HEK293 (cell line): ENCODE data around the gene R3HDM1.

Experiments used
- CTCF ChIA-PET: fragments of 350-600 bp; formaldehyde crosslinking; extraction: SDS; loops from one replicate; lab custom pipeline; 2021; ENCODE audit warnings: antibody characterized with exemption; lab: Yijun Ruan, JAX
- POLR2A ChIA-PET: fragments of 300-600 bp; formaldehyde crosslinking; extraction: SDS; loops from one replicate; lab custom pipeline; 2020; ENCODE audit warnings: antibody characterized with exemption, inconsistent platforms; lab: Yijun Ruan, JAX
- H3K27ac ChIP-seq: fragments of 200-500 bp; sonication (Bioruptor generic); 2 replicates; pipeline ENCODE4 v1.5.1; 2014; ENCODE audit warnings: low read depth, low read length, control low read depth, inconsistent platforms; ENCODE audit errors: extremely low read depth
- H3K36me3 ChIP-seq, 2 experiments: fragments of 200-500 bp in 1 of 2; sonication (Bioruptor generic) in 1 of 2; 1 replicate in 1 of 2; 2 replicates in 1 of 2; pipeline ENCODE4 v1.5.1; 2014 to 2017; ENCODE audit warnings: inconsistent platforms in 2 of 2, low read length in 2 of 2; ENCODE audit not compliant: control insufficient read depth in 2 of 2, insufficient read depth in 1 of 2
- H3K4me1 ChIP-seq: fragments of 200-500 bp; sonication (Bioruptor generic); 2 replicates; pipeline ENCODE4 v1.5.1; 2014; ENCODE audit warnings: mild to moderate bottlenecking, low read length, inconsistent platforms; ENCODE audit not compliant: control insufficient read depth, insufficient read depth
- H3K4me3 ChIP-seq: 2 replicates; pipeline ENCODE4 v1.5.1; 2011; ENCODE audit warnings: low read depth, mild to moderate bottlenecking, control low read depth, low read length, moderate library complexity
- H3K9me3 ChIP-seq: fragments of 200-500 bp; sonication (Bioruptor generic); 2 replicates; pipeline ENCODE4 v1.5.1; 2014; ENCODE audit warnings: low read depth, low read length, inconsistent platforms; ENCODE audit not compliant: control insufficient read depth, insufficient read depth
- BCL11A ChIP-seq: fragments of 450-650 bp; formaldehyde crosslinking; IDR thresholded peaks from 2 replicates; pipeline ENCODE4 v1.5.1; 2016; ENCODE audit warnings: low read depth, missing biosample characterization, missing genetic modification characterization
- ELK4 ChIP-seq: IDR thresholded peaks from 2 replicates; pipeline ENCODE4 v1.6.1; 2011; ENCODE audit warnings: mild to moderate bottlenecking, low read depth, low read length, borderline replicate concordance
- KLF17 ChIP-seq: fragments of 450-650 bp; formaldehyde crosslinking; IDR thresholded peaks from 2 replicates; pipeline ENCODE4 v1.5.1; 2016; ENCODE audit warnings: missing biosample characterization, missing genetic modification characterization
- KLF7 ChIP-seq: fragments of 450-650 bp; formaldehyde crosslinking; IDR thresholded peaks from 2 replicates; pipeline ENCODE4 v1.5.1; 2016; ENCODE audit warnings: missing biosample characterization, missing genetic modification characterization, borderline replicate concordance
- MYNN ChIP-seq: fragments of 450-650 bp; formaldehyde crosslinking; IDR thresholded peaks from 2 replicates; pipeline ENCODE4 v1.5.1; 2016; ENCODE audit warnings: missing biosample characterization, missing genetic modification characterization, borderline replicate concordance
- OVOL3 ChIP-seq: fragments of 450-650 bp; formaldehyde crosslinking; IDR thresholded peaks from 2 replicates; pipeline ENCODE4 v1.5.1; 2016; ENCODE audit warnings: missing biosample characterization, missing genetic modification characterization
- ZBTB49 ChIP-seq: fragments of 450-650 bp; formaldehyde crosslinking; IDR thresholded peaks from 2 replicates; pipeline ENCODE4 v1.5.1; 2016; ENCODE audit warnings: missing biosample characterization, missing genetic modification characterization, low read depth
- ZBTB7A ChIP-seq: fragments of 450-650 bp; formaldehyde crosslinking; IDR thresholded peaks from 2 replicates; pipeline ENCODE4 v1.5.1; 2016; ENCODE audit warnings: low read depth, missing biosample characterization, missing genetic modification characterization
- ZFP3 ChIP-seq: fragments of 450-650 bp; formaldehyde crosslinking; IDR thresholded peaks from 2 replicates; pipeline ENCODE4 v1.5.1; 2016; ENCODE audit warnings: low read depth, missing biosample characterization, missing genetic modification characterization
- ZFP41 ChIP-seq: fragments of 450-650 bp; formaldehyde crosslinking; IDR thresholded peaks from 2 replicates; pipeline ENCODE4 v1.5.1; 2016; ENCODE audit warnings: missing biosample characterization, missing genetic modification characterization, borderline replicate concordance
- ZIC2 ChIP-seq: fragments of 450-650 bp; formaldehyde crosslinking; IDR thresholded peaks from 2 replicates; pipeline ENCODE4 v1.5.1; 2016; ENCODE audit warnings: missing biosample characterization, missing genetic modification characterization
- ZNF214 ChIP-seq: fragments of 450-650 bp; formaldehyde crosslinking; IDR thresholded peaks from 2 replicates; pipeline ENCODE4 v1.5.1; 2017; ENCODE audit warnings: missing biosample characterization, mild to moderate bottlenecking, missing genetic modification characterization, borderline replicate concordance
- ZNF341 ChIP-seq: fragments of 450-650 bp; formaldehyde crosslinking; IDR thresholded peaks from 2 replicates; pipeline ENCODE4; 2016; ENCODE audit warnings: low read depth, missing biosample characterization, missing genetic modification characterization
- ZNF350 ChIP-seq: fragments of 450-650 bp; formaldehyde crosslinking; IDR thresholded peaks from 2 replicates; pipeline ENCODE4 v1.5.0; 2017; ENCODE audit warnings: missing biosample characterization, mild to moderate bottlenecking, missing genetic modification characterization
- ZNF510 ChIP-seq: fragments of 450-650 bp; formaldehyde crosslinking; IDR thresholded peaks from 2 replicates; pipeline ENCODE4 v1.5.1; 2018; ENCODE audit warnings: mild to moderate bottlenecking, missing genetic modification characterization, missing biosample characterization; ENCODE audit not compliant: insufficient replicate concordance
- ZNF548 ChIP-seq: fragments of 450-650 bp; formaldehyde crosslinking; IDR thresholded peaks from 2 replicates; pipeline ENCODE4 v1.5.1; 2016; ENCODE audit warnings: missing biosample characterization, missing genetic modification characterization
- ZNF549 ChIP-seq: fragments of 450-650 bp; IDR thresholded peaks from 2 replicates; pipeline ENCODE4 v1.5.1; 2018; ENCODE audit warnings: missing biosample characterization, missing genetic modification characterization, mild to moderate bottlenecking, inconsistent platforms, moderate library complexity
- ZNF654 ChIP-seq: fragments of 450-650 bp; formaldehyde crosslinking; IDR thresholded peaks from 2 replicates; pipeline ENCODE4 v1.5.1; 2016; ENCODE audit warnings: low read depth, missing biosample characterization, missing genetic modification characterization
- ZNF660 ChIP-seq: fragments of 450-650 bp; IDR thresholded peaks from 2 replicates; pipeline ENCODE4 v1.5.1; 2018; ENCODE audit warnings: missing biosample characterization, mild to moderate bottlenecking, missing genetic modification characterization
- ZNF776 ChIP-seq: fragments of 450-650 bp; formaldehyde crosslinking; IDR thresholded peaks from 2 replicates; pipeline ENCODE4 v1.5.0; 2017; ENCODE audit warnings: missing biosample characterization, missing genetic modification characterization, borderline replicate concordance

Gene R3HDM1

GRCh38 chr2:135615404-135615803, 84.1 kb downstream of the R3HDM1 start:
- CTCF ChIA-PET = no interaction called here
- POLR2A ChIA-PET = no interaction called here
- Histone ChIP-seq H3K4me3 (no peak overlapping the region), H3K27ac (no peak overlapping the region), H3K9me3 (no peaks in the 10 kb centered on the region), H3K4me1 (peaks cover 3% of the 10 kb centered on the region; the same call in 1 of the 2 replicates), H3K36me3 (peaks cover 0 to 6% of the 10 kb centered on the region in 2 experiments; a peak in 1 of 3 replicates)
- no peak for TF ChIP-seq MYNN (tag by site-specific recombination)
- TF ChIP-seq ZFP3 (tag by site-specific recombination) = no peak

- POLR2A ChIA-PET = no interaction called here
- H3K9me3 ChIP-seq = no peaks in the 10 kb centered on the region
- H3K36me3 ChIP-seq = peaks cover 0 to 9% of the 10 kb centered on the region in 2 experiments; a peak in 1 of 3 replicates
- TF ChIP-seq ZNF660 (tag by site-specific recombination) (no peak), ZNF350 (tag by site-specific recombination) (no peak), ZBTB7A (tag by site-specific recombination) (no peak), ZBTB49 (tag by site-specific recombination) (no peak), BCL11A (tag by site-specific recombination) (no peak), ZNF654 (tag by site-specific recombination) (no peak), ELK4 (no peak), ZIC2 (tag by site-specific recombination) (no peak), ZNF776 (tag by site-specific recombination) (no peak), ZNF341 (tag by site-specific recombination) (no peak)
- H3K4me1 ChIP-seq = peaks cover 3% of the 10 kb centered on the region; the same call in 1 of the 2 replicates
- H3K27ac ChIP-seq = no peak overlapping the region
- no peak overlapping the region for H3K4me3 ChIP-seq
- CTCF ChIA-PET = interaction anchor here (0.8 kb wide), 1 partner anchor 144 kb away, joined by 4 read pairs; no protein-coding TSS in a partner anchor
Observed at GRCh38 chr2:135617501-135618015, 86.3 kb downstream of the R3HDM1 start.

- no peaks in the 10 kb centered on the region for H3K9me3 ChIP-seq
- H3K4me3 ChIP-seq = no peak overlapping the region
- TF ChIP-seq ZNF548 = no peak
- TF ChIP-seq ZFP41 = no peak
- no peak for TF ChIP-seq ZNF214
- no peak for TF ChIP-seq ZNF549 (tag by site-specific recombination)
- TF ChIP-seq OVOL3 (tag by site-specific recombination) = no peak
- TF ChIP-seq ZNF510 (tag by site-specific recombination) = no peak
- TF ChIP-seq KLF7 (tag by site-specific recombination) = no peak
- TF ChIP-seq KLF17 = no peak
- H3K4me1 ChIP-seq = peaks cover 3% of the 10 kb centered on the region; the same call in 1 of the 2 replicates
- H3K27ac ChIP-seq = no peak overlapping the region
- H3K36me3 ChIP-seq = peaks cover 7 to 13% of the 10 kb centered on the region in 2 experiments
- POLR2A ChIA-PET = no interaction called here
- CTCF ChIA-PET = no interaction called here
Observed at GRCh38 chr2:135620198-135620597, 88.9 kb downstream of the R3HDM1 start.
